ENCODE results near the gene CNTLN. TPM values are rescaled to one million over a fixed set of nuclear protein-coding genes. Genes with fewer than 3 reads are reported as not detected.
"Not testable (repeated sequence)": the region's sequence is repeated elsewhere in the genome, so short reads cannot be mapped to it uniquely, and the experiment has no call there.

Gene CNTLN
- total RNA-seq, 1 donor from 2014 or later, result 7.4 TPM

GRCh38 chr9:17425384-17425783 lies 290.5 kb downstream of the CNTLN start:
- no peak overlapping the region for H3K27ac ChIP-seq
- H3K27me3 ChIP-seq, result no peaks in the 10 kb centered on the region
- no peaks in the 10 kb centered on the region for H3K36me3 ChIP-seq
- no peaks in the 10 kb centered on the region for H3K9me3 ChIP-seq
- ATAC-seq, result peak; percentile 65
- H3K4me3 ChIP-seq, result no peak overlapping the region
- TF ChIP-seq CTCF (IDR thresholded peaks at IDR 0.05), result no peak
- no peaks in the 10 kb centered on the region for H3K4me1 ChIP-seq
- DNase-seq, result no peak
- intact Hi-C loops (cut with DNase I), result no loop called here

- DNase-seq (no peak), ATAC-seq (no peak)
- no peak overlapping the region for H3K4me3 ChIP-seq
- TF ChIP-seq CTCF (IDR thresholded peaks at IDR 0.05), result no peak
- H3K36me3 ChIP-seq, result no peaks in the 10 kb centered on the region
- no peaks in the 10 kb centered on the region for H3K9me3 ChIP-seq
- H3K27me3 ChIP-seq, result no peaks in the 10 kb centered on the region
- H3K27ac ChIP-seq, result no peak overlapping the region
- intact Hi-C loops (cut with DNase I), result no loop called here
- no peaks in the 10 kb centered on the region for H3K4me1 ChIP-seq
Measured at GRCh38 chr9:17433526-17433925, 298.7 kb downstream of the CNTLN start.

- Histone ChIP-seq H3K27me3 (no peaks in the 10 kb centered on the region), H3K27ac (no peak overlapping the region), H3K4me1 (no peaks in the 10 kb centered on the region), H3K36me3 (no peaks in the 10 kb centered on the region), H3K9me3 (peaks cover 10% of the 10 kb centered on the region), H3K4me3 (no peak overlapping the region)
- no peak for TF ChIP-seq CTCF (IDR thresholded peaks at IDR 0.05)
- intact Hi-C loops (cut with DNase I), result no loop called here
- ATAC-seq (no peak), DNase-seq (no peak)
Measured at GRCh38 chr9:17436854-17437253, 302.0 kb downstream of the CNTLN start.

- intact Hi-C loops (cut with DNase I), result no loop called here
- no peak for ATAC-seq
- no peaks in the 10 kb centered on the region for H3K27me3 ChIP-seq
- no peak for DNase-seq
- no peaks in the 10 kb centered on the region for H3K36me3 ChIP-seq
- H3K9me3 ChIP-seq, result peaks cover 10% of the 10 kb centered on the region
- H3K4me3 ChIP-seq, result no peak overlapping the region
- H3K27ac ChIP-seq, result no peak overlapping the region
- TF ChIP-seq CTCF (IDR thresholded peaks at IDR 0.05), result no peak
- no peaks in the 10 kb centered on the region for H3K4me1 ChIP-seq
Measured at GRCh38 chr9:17437813-17438212, 303.0 kb downstream of the CNTLN start.

GRCh38 chr9:17445126-17445525 lies 310.3 kb downstream of the CNTLN start:
- H3K27ac ChIP-seq; H3K27me3 ChIP-seq; H3K4me1 ChIP-seq; H3K36me3 ChIP-seq; H3K9me3 ChIP-seq; intact Hi-C loops (cut with DNase I); DNase-seq; H3K4me3 ChIP-seq; ATAC-seq: not testable (repeated sequence)

- no peak for ATAC-seq
- no peaks in the 10 kb centered on the region for H3K4me1 ChIP-seq
- DNase-seq, result no peak
- no peak overlapping the region for H3K4me3 ChIP-seq
- H3K36me3 ChIP-seq, result no peaks in the 10 kb centered on the region
- H3K27ac ChIP-seq, result no peak overlapping the region
- intact Hi-C loops (cut with DNase I), result no loop called here
- no peaks in the 10 kb centered on the region for H3K9me3 ChIP-seq
- no peak for TF ChIP-seq CTCF (IDR thresholded peaks at IDR 0.05)
- H3K27me3 ChIP-seq, result no peaks in the 10 kb centered on the region
Measured at GRCh38 chr9:17453751-17454150, 318.9 kb downstream of the CNTLN start.

All from upper lobe of right lung (tissue), 1 donor.